Hepatocyte (in vitro differentiated cells): Measurements from ENCODE around the gene ADAMTS9.

Experiments
- EZH2phosphoT487 ChIP-seq: fragments of 200-600 bp; sonication (generic); IDR thresholded peaks from one replicate; pipeline ENCODE4 v1.6.1; 2018; ENCODE audit warnings: antibody characterized with exemption, mild to moderate bottlenecking, low read depth, moderate library complexity; ENCODE audit not compliant: unreplicated experiment, severe bottlenecking
- TF ChIP-seq, protein P1 (sequence below): fragments of 200-600 bp; sonication (generic); IDR thresholded peaks from 2 replicates; pipeline ENCODE4 v1.5.1; 2016; ENCODE audit warnings: antibody characterized with exemption, mild to moderate bottlenecking; ENCODE audit not compliant: poor library complexity

DNA sequence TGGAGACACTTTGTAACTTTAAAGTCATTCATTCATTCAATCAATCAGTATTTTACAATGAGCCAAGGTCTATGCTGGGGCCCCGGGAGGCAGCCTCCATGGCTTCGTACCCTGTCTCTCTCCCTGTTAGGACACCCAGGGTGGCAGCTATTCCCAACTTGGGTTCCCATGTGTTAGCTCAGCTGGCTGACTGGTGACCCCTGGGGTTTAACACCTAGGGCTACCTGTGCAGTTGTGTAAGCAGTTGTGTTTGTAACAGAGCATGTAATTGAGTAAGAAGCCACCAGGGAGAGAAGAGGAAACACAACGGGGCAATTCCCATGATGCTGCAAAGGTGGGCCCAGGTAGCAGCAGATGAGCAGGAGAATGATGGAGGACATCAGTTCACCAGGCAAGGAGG, 132.4 kb downstream of the ADAMTS9 start:
- TF ChIP-seq, protein P1, sequence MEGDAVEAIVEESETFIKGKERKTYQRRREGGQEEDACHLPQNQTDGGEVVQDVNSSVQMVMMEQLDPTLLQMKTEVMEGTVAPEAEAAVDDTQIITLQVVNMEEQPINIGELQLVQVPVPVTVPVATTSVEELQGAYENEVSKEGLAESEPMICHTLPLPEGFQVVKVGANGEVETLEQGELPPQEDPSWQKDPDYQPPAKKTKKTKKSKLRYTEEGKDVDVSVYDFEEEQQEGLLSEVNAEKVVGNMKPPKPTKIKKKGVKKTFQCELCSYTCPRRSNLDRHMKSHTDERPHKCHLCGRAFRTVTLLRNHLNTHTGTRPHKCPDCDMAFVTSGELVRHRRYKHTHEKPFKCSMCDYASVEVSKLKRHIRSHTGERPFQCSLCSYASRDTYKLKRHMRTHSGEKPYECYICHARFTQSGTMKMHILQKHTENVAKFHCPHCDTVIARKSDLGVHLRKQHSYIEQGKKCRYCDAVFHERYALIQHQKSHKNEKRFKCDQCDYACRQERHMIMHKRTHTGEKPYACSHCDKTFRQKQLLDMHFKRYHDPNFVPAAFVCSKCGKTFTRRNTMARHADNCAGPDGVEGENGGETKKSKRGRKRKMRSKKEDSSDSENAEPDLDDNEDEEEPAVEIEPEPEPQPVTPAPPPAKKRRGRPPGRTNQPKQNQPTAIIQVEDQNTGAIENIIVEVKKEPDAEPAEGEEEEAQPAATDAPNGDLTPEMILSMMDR = no peak
- TF ChIP-seq EZH2phosphoT487 = no peak
